HG03354 (cell line): ENCODE data around the gene IFITM5.
"Not testable (repeated sequence)": the region's sequence is repeated elsewhere in the genome, so short reads cannot be mapped to it uniquely, and the experiment has no call there.

Experiments used
- ATAC-seq: cut with Tn5 transposase; IDR thresholded peaks from one replicate; pipeline ENCODE4 v1.9.1; 2021; ENCODE audit warnings: mild to moderate bottlenecking; ENCODE audit not compliant: unreplicated experiment, poor library complexity, severe bottlenecking

The IFITM5 gene

GRCh38 chr11:313787-314553 is 14.6 kb upstream of the IFITM5 start, which contains the start of gene IFITM1:
Gene IFITM1 (plus strand): TSS chr11:314040. CDS start chr11:314171, 131 bp downstream.
- ATAC-seq, result peak; percentile 40

- no peak for ATAC-seq
Observed at GRCh38 chr11:313304-313786, 14.0 kb upstream of the IFITM5 start.

- no peak for ATAC-seq
Observed at GRCh38 chr11:312092-312816, 12.9 kb upstream of the IFITM5 start.

GRCh38 chr11:311013-311748 is 11.9 kb upstream of the IFITM5 start:
- ATAC-seq, result peak; percentile 46

GRCh38 chr11:309979-310572 is 10.8 kb upstream of the IFITM5 start:
- not testable (repeated sequence) for ATAC-seq

- not testable (repeated sequence) for ATAC-seq
Observed at GRCh38 chr11:308740-309665, 9.7 kb upstream of the IFITM5 start.

GRCh38 chr11:307766-308708 is 8.7 kb upstream of the IFITM5 start, which contains the start of gene IFITM2:
Gene IFITM2 (plus strand): TSS chr11:307816. CDS start chr11:308193, 377 bp downstream.
- not testable (repeated sequence) for ATAC-seq

GRCh38 chr11:306645-307371 is 7.5 kb upstream of the IFITM5 start:
- ATAC-seq, result no peak

GRCh38 chr11:305844-306211 is 6.5 kb upstream of the IFITM5 start:
- no peak for ATAC-seq

- ATAC-seq, result no peak
Observed at GRCh38 chr11:304915-305843, 5.9 kb upstream of the IFITM5 start.

- ATAC-seq, result no peak
Observed at GRCh38 chr11:304061-304506, 4.8 kb upstream of the IFITM5 start.

- no peak for ATAC-seq
Observed at GRCh38 chr11:303363-303762, 4.0 kb upstream of the IFITM5 start.

GRCh38 chr11:299951-300735 is 817 bp upstream of the IFITM5 start:
- no peak for ATAC-seq

- no peak for ATAC-seq
Observed at GRCh38 chr11:298406-299065, 790 bp downstream of the IFITM5 start.
